GM12878 (cell line): ENCODE data around the gene SYNDIG1. TPM values are rescaled to one million over a fixed set of nuclear protein-coding genes. Genes with fewer than 3 reads are reported as not detected.

Experiments
- ATAC-seq: fragments of 200-7000 bp; cut with Tn5 transposase; 3 replicates; pipeline ENCODE4 v1.9.1; 2020; ENCODE audit warnings: mild to moderate bottlenecking, moderate library complexity
- BruUV-seq: library from RNA; stranded (reverse); fragments of 400-500 nt; replicated peaks from 2 replicates; lab custom pipeline; 2021; lab: Mats Ljungman, UMichigan
- CTCF ChIA-PET: fragments of 300-600 bp; sonication (Branson Sonifier 250); formaldehyde crosslinking; extraction: SDS; loops from one replicate; lab custom pipeline; 2021; ENCODE audit warnings: inconsistent platforms; lab: Yijun Ruan, JAX
- POLR2A ChIA-PET: fragments of 350-600 bp; formaldehyde crosslinking; extraction: SDS; loops from one replicate; lab custom pipeline; 2021; ENCODE audit warnings: inconsistent platforms; lab: Charles Lee
- RAD21 ChIA-PET: fragments of 300-600 bp; sonication (Branson Sonifier 250); formaldehyde crosslinking; loops from one replicate; lab custom pipeline; 2023; ENCODE audit warnings: antibody characterized with exemption; ENCODE audit not compliant: unreplicated experiment; lab: Charles Lee
- SMC1A ChIA-PET: fragments of 300-600 bp; sonication (Branson Sonifier 250); formaldehyde crosslinking; loops from one replicate; lab custom pipeline; 2023; ENCODE audit not compliant: unreplicated experiment, uncharacterized antibody; lab: Charles Lee
- DNase-seq: peaks from one replicate; pipeline ENCODE4 v3.0.0-alpha.2; 2011; ENCODE audit warnings: low read depth, low spot score
- FAIRE-seq: peaks from 3 replicates; lab custom pipeline; 2011; peaks lifted over from hg19 to GRCh38; lab: Jason Lieb, UNC
- H2AFZ ChIP-seq: 2 replicates; pipeline ENCODE4 v1.6.0; 2011; ENCODE audit warnings: low read depth, low read length, control low read depth; ENCODE audit not compliant: control insufficient read depth
- H3K27ac ChIP-seq: 2 replicates; pipeline ENCODE4 v1.5.1; 2011; ENCODE audit warnings: control low read depth; ENCODE audit not compliant: control insufficient read depth, insufficient read depth
- H3K27me3 ChIP-seq, 2 experiments: replicated peaks in 1 of 2; 2 replicates each; pipeline versions ENCODE4 v1.6.0 to v1.6.1; 2011; ENCODE audit warnings: low read length in 1 of 2; ENCODE audit not compliant: control insufficient read depth in 2 of 2, insufficient read depth in 2 of 2
- H3K36me3 ChIP-seq, 2 experiments: 2 replicates each; pipeline ENCODE4 v1.5.1; 2011; ENCODE audit warnings: low read length in 1 of 2; ENCODE audit not compliant: control insufficient read depth in 2 of 2, insufficient read depth in 2 of 2
- H3K4me1 ChIP-seq: 2 replicates; pipeline ENCODE4 v1.6.1; 2011; ENCODE audit warnings: mild to moderate bottlenecking, low read length, moderate library complexity, mixed read lengths; ENCODE audit not compliant: control insufficient read depth, insufficient read depth
- H3K4me2 ChIP-seq: 2 replicates; pipeline ENCODE4 v1.6.0; 2011; ENCODE audit warnings: control low read depth; ENCODE audit not compliant: control insufficient read depth, insufficient read depth
- H3K4me3 ChIP-seq: fragments of 200-600 bp; sonication (generic); 2 replicates; pipeline ENCODE4 v1.5.1; 2016
- H3K79me2 ChIP-seq: 2 replicates; pipeline ENCODE4 v1.6.0; 2011; ENCODE audit warnings: low read length; ENCODE audit not compliant: control insufficient read depth, insufficient read depth
- H3K9ac ChIP-seq: 2 replicates; pipeline ENCODE4 v1.8.0; 2011; ENCODE audit warnings: low read length, control low read depth, mixed read lengths; ENCODE audit not compliant: control insufficient read depth, insufficient read depth
- H3K9me3 ChIP-seq: replicated peaks from 3 replicates; pipeline ENCODE4 v1.5.1; 2011; ENCODE audit warnings: mild to moderate bottlenecking, low read length; ENCODE audit not compliant: control insufficient read depth, insufficient read depth
- H4K20me1 ChIP-seq: 2 replicates; pipeline ENCODE4 v1.6.0; 2011; ENCODE audit not compliant: control insufficient read depth, insufficient read depth
- BCL11A ChIP-seq: IDR thresholded peaks from 2 replicates; pipeline ENCODE4 v1.6.1; 2011; ENCODE audit warnings: low read depth, low read length
- CREM ChIP-seq: IDR thresholded peaks from 2 replicates; pipeline ENCODE4 v1.6.1; 2014; ENCODE audit warnings: antibody characterized with exemption, low read depth
- ETV6 ChIP-seq, 2 experiments: fragments of 450-650 bp in 1 of 2; IDR thresholded peaks in 1 of 2; conservative IDR thresholded peaks in 1 of 2; 2 replicates each; pipeline ENCODE4 v1.6.1; 2014; ENCODE audit warnings: antibody characterized with exemption in 1 of 2, borderline replicate concordance in 1 of 2, low read depth in 1 of 2, mild to moderate bottlenecking in 1 of 2, moderate library complexity in 1 of 2
- HCFC1 ChIP-seq: fragments of 150-350 bp; IDR thresholded peaks from 2 replicates; pipeline ENCODE4 v1.6.1; 2014; ENCODE audit warnings: low read length
- NRF1 ChIP-seq: conservative IDR thresholded peaks from 2 replicates; pipeline ENCODE4 v1.6.1; 2011; ENCODE audit warnings: mild to moderate bottlenecking, low read depth, low read length, improper control_type of control experiment
- SREBF1 ChIP-seq: IDR thresholded peaks from 2 replicates; pipeline ENCODE4 v1.6.1; 2012; ENCODE audit warnings: mild to moderate bottlenecking, low read length
- SUPT20H ChIP-seq: IDR thresholded peaks from 2 replicates; pipeline ENCODE4 v1.6.1; 2011; ENCODE audit warnings: low read depth, mild to moderate bottlenecking, low read length, moderate library complexity, borderline replicate concordance; ENCODE audit not compliant: control insufficient read depth
- WRNIP1 ChIP-seq: IDR thresholded peaks from 2 replicates; pipeline ENCODE4 v1.6.1; 2011; ENCODE audit warnings: low read depth, low read length, improper control_type of control experiment, borderline replicate concordance
- WGBS: methylation state at CpG from one replicate; pipeline ENCODE4 v1.1.6; 2016; ENCODE audit warnings: low lambda C conversion rate; ENCODE audit not compliant: insufficient replicate concordance, insufficient coverage; ENCODE audit errors: missing lambda C conversion rate; 5-methylcytosine and 5-hydroxymethylcytosine counted together
- in situ Hi-C: fragments of 300-500 bp; cut with MboI; formaldehyde crosslinking; loops from 9 replicates; pipeline ENCODE4 v1.14.3; 2018; ENCODE audit warnings: mixed read lengths
- intact Hi-C: fragments of 100-400 bp; cut with micrococcal nuclease; formaldehyde crosslinking; loops from one replicate; pipeline ENCODE4 v1.14.2; 2022; ENCODE audit not compliant: unreplicated experiment
- polyA plus RNA-seq, 11 experiments: library from polyadenylated mRNA; depleted of rRNA in 4 of 11; unstranded in 6 of 11; stranded (reverse) in 5 of 11; fragments of >200 nt; fragmentation: Nextera tagmentation in 4 of 11; fragmentation: Illumina TruSeq in 1 of 11; extraction: Ambion mirVana in 4 of 11; extraction: Trizol in 1 of 11; gene quantifications; 1 replicate in 1 of 11; 2 replicates in 10 of 11; pipeline versions ENCODE4 v1.2.1 to v1.2.3, GENCODE V29; 2011 to 2016; ENCODE audit warnings: inconsistent platforms in 2 of 11, missing spikeins in 2 of 11, low read depth in 1 of 11
- total RNA-seq, 4 experiments: library from RNA; depleted of rRNA in 3 of 4; stranded (reverse); fragments of >200 nt in 3 of 4; fragmentation: Illumina TruSeq in 1 of 4; extraction: Trizol in 1 of 4; gene quantifications; 2 replicates each; pipeline versions ENCODE4 v1.2.1 to v1.2.3, GENCODE V29; 2013 to 2021
- TF ChIP-seq, protein P1 (sequence below): fragments of 450-650 bp; IDR thresholded peaks from 2 replicates; pipeline ENCODE4 v1.6.1; 2017; ENCODE audit warnings: mild to moderate bottlenecking, moderate library complexity
- TF ChIP-seq, protein P2 (sequence below): fragments of 450-650 bp; IDR thresholded peaks from 2 replicates; pipeline ENCODE4 v1.6.1; 2016; ENCODE audit warnings: mild to moderate bottlenecking
- TF ChIP-seq, protein P3 (sequence below): fragments of 450-650 bp; formaldehyde crosslinking; IDR thresholded peaks from 2 replicates; pipeline ENCODE4 v1.4.0; 2020; ENCODE audit warnings: mild to moderate bottlenecking, moderate library complexity

Gene SYNDIG1
- total and polyA plus RNA-seq, 10 of the 15 experiments (the other 5 are each of a cell fraction or from before 2014, with no cell fraction given), result not detected

DNA sequence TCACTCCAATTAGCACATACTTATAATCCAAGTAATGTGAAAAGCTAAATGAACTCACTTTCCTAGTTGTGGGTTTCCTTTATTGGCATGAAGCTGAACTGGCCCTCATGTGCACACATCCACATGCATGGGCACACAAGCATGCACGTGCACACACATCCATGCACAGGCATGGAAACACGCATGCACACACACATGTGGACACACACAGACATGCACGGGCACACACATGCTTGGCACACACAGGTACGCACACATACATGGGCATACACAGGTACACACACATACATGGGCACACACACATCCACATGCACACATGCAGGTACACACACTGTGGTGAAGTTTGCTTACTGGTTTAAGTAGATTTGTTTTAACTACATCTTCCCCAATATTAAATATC, 23.8 kb downstream of the SYNDIG1 start (continued):
- TF ChIP-seq ETV6 (conservative IDR thresholded peaks at IDR 0.05 in 1 of 2, IDR thresholded peaks at IDR 0.05 in 1 of 2; ENCODE audit: borderline replicate concordance in 1 of 2, low read depth in 1 of 2) (no peak), NRF1 (no peak), WRNIP1 (no peak), SREBF1 (no peak)
- TF ChIP-seq, protein P1, sequence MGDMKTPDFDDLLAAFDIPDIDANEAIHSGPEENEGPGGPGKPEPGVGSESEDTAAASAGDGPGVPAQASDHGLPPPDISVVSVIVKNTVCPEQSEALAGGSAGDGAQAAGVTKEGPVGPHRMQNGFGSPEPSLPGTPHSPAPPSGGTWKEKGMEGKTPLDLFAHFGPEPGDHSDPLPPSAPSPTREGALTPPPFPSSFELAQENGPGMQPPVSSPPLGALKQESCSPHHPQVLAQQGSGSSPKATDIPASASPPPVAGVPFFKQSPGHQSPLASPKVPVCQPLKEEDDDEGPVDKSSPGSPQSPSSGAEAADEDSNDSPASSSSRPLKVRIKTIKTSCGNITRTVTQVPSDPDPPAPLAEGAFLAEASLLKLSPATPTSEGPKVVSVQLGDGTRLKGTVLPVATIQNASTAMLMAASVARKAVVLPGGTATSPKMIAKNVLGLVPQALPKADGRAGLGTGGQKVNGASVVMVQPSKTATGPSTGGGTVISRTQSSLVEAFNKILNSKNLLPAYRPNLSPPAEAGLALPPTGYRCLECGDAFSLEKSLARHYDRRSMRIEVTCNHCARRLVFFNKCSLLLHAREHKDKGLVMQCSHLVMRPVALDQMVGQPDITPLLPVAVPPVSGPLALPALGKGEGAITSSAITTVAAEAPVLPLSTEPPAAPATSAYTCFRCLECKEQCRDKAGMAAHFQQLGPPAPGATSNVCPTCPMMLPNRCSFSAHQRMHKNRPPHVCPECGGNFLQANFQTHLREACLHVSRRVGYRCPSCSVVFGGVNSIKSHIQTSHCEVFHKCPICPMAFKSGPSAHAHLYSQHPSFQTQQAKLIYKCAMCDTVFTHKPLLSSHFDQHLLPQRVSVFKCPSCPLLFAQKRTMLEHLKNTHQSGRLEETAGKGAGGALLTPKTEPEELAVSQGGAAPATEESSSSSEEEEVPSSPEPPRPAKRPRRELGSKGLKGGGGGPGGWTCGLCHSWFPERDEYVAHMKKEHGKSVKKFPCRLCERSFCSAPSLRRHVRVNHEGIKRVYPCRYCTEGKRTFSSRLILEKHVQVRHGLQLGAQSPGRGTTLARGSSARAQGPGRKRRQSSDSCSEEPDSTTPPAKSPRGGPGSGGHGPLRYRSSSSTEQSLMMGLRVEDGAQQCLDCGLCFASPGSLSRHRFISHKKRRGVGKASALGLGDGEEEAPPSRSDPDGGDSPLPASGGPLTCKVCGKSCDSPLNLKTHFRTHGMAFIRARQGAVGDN, result no peak

DNA sequence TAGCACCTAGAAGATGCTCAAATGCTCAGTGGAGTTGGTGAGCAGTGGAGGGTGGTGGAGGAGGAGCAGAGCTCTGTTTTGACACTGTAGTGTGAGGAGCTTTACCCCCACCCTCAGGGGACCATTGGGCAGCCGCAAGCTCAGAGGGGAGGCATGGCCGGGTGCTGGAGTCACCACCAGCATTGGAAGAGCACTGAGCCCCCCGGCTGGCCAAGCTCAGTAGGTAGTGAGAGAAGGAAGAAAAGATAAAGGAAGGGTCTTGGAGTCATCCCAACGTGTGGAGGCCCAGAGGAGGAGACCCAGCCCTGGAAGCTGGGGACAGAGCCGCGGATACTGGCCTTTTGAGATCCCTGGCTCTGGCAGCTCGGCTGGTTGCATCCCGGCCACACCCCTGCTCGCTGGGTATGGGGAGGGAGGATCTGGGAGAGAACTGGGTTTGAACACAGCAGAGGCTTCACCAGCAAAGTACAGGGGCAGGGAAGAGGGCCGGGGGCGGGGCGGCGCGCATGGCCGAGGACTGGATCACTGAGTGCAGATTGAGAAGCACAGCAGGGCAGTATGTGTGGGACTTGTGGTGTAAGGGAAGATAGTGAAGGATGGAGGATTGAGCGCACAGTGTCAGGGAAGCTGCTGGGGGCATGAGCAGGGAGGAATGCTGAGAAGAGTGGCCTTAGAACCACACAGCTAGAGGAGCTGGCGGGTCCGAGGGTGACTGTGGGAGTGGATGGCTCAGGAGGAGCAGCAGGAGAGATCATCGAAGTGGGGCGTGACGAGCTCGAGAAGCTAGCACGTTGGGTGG, 24.4 kb downstream of the SYNDIG1 start:
- SMC1A ChIA-PET, result no interaction called here
- Histone ChIP-seq H2AFZ (no peak overlapping the region), H3K79me2 (no peaks in the 10 kb centered on the region), H3K9me3 (no peaks in the 10 kb centered on the region), H3K4me2 (no peak overlapping the region), H3K36me3 (no peaks in the 10 kb centered on the region), H3K4me3 (no peak overlapping the region), H3K4me1 (no peaks in the 10 kb centered on the region; the same call in 1 of the 2 replicates), H3K27ac (no peak overlapping the region), H3K9ac (no peak overlapping the region), H3K27me3 (no peaks in the 10 kb centered on the region), H4K20me1 (no peaks in the 10 kb centered on the region)
- no peak for DNase-seq
- TF ChIP-seq SUPT20H (no peak), BCL11A (no peak), HCFC1 (no peak), CREM (no peak)
- TF ChIP-seq, protein P2, sequence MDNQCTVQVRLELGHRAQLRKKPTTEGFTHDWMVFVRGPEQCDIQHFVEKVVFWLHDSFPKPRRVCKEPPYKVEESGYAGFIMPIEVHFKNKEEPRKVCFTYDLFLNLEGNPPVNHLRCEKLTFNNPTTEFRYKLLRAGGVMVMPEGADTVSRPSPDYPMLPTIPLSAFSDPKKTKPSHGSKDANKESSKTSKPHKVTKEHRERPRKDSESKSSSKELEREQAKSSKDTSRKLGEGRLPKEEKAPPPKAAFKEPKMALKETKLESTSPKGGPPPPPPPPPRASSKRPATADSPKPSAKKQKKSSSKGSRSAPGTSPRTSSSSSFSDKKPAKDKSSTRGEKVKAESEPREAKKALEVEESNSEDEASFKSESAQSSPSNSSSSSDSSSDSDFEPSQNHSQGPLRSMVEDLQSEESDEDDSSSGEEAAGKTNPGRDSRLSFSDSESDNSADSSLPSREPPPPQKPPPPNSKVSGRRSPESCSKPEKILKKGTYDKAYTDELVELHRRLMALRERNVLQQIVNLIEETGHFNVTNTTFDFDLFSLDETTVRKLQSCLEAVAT, result no peak
- TF ChIP-seq, protein P3, sequence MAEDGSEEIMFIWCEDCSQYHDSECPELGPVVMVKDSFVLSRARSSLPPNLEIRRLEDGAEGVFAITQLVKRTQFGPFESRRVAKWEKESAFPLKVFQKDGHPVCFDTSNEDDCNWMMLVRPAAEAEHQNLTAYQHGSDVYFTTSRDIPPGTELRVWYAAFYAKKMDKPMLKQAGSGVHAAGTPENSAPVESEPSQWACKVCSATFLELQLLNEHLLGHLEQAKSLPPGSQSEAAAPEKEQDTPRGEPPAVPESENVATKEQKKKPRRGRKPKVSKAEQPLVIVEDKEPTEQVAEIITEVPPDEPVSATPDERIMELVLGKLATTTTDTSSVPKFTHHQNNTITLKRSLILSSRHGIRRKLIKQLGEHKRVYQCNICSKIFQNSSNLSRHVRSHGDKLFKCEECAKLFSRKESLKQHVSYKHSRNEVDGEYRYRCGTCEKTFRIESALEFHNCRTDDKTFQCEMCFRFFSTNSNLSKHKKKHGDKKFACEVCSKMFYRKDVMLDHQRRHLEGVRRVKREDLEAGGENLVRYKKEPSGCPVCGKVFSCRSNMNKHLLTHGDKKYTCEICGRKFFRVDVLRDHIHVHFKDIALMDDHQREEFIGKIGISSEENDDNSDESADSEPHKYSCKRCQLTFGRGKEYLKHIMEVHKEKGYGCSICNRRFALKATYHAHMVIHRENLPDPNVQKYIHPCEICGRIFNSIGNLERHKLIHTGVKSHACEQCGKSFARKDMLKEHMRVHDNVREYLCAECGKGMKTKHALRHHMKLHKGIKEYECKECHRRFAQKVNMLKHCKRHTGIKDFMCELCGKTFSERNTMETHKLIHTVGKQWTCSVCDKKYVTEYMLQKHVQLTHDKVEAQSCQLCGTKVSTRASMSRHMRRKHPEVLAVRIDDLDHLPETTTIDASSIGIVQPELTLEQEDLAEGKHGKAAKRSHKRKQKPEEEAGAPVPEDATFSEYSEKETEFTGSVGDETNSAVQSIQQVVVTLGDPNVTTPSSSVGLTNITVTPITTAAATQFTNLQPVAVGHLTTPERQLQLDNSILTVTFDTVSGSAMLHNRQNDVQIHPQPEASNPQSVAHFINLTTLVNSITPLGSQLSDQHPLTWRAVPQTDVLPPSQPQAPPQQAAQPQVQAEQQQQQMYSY, result no peak
- WGBS, result 45% methylated on average over 23 of the region's 23 CpGs
- RAD21 ChIA-PET, result no interaction called here
- no peak for FAIRE-seq
- no TSS peak for BruUV-seq
- CTCF ChIA-PET, result no interaction called here
- in situ Hi-C loops (no loop called here), intact Hi-C loops (no loop called here)
- ATAC-seq, result no peak
- POLR2A ChIA-PET, result no interaction called here
